ENCODE data around the gene EFNB2.

EFNB2 gene

GRCh38 chr13:106535552-106536243, at the start of gene EFNB2:
Gene EFNB2, minus strand, starts transcription at chr13:106535662. Its CDS starts 698 bp downstream, at chr13:106534964.
- peak; percentile 76 to 81 for DNase-seq

- no peak for DNase-seq
Observed at GRCh38 chr13:106581225-106581624, 45.8 kb upstream of the EFNB2 start.

GRCh38 chr13:106575896-106576295, 40.4 kb upstream of the EFNB2 start:
- DNase-seq: no peak

- DNase-seq: no peak
Observed at GRCh38 chr13:106573868-106574267, 38.4 kb upstream of the EFNB2 start.

GRCh38 chr13:106573284-106573846, 37.9 kb upstream of the EFNB2 start:
- DNase-seq: no peak

- peak; percentile 26 to 45 for DNase-seq
Observed at GRCh38 chr13:106570299-106570852, 34.9 kb upstream of the EFNB2 start.

- no peak for DNase-seq
Observed at GRCh38 chr13:106569233-106570095, 34.0 kb upstream of the EFNB2 start.

- no peak for DNase-seq
Observed at GRCh38 chr13:106568299-106569003, 33.0 kb upstream of the EFNB2 start.

GRCh38 chr13:106567474-106568298, 32.2 kb upstream of the EFNB2 start, which contains the start of gene ARGLU1:
Gene ARGLU1, minus strand, starts transcription at chr13:106568137. Its CDS starts 218 bp downstream, at chr13:106567919.
- peak; percentile 93 to 94 for DNase-seq

GRCh38 chr13:106566641-106567473, 31.4 kb upstream of the EFNB2 start:
- peak; percentile 23 to 25 for DNase-seq

GRCh38 chr13:106565127-106565775, 29.8 kb upstream of the EFNB2 start:
- DNase-seq: no peak

GRCh38 chr13:106562301-106562700, 26.8 kb upstream of the EFNB2 start:
- DNase-seq: no peak

GRCh38 chr13:106561551-106562170, 26.2 kb upstream of the EFNB2 start:
- DNase-seq: peak; percentile 34 to 41

- no peak for DNase-seq
Observed at GRCh38 chr13:106560821-106561220, 25.4 kb upstream of the EFNB2 start.

GRCh38 chr13:106558527-106558926, 23.1 kb upstream of the EFNB2 start:
- DNase-seq: no peak

- no peak for DNase-seq
Observed at GRCh38 chr13:106555631-106556328, 20.3 kb upstream of the EFNB2 start.

- DNase-seq: no peak
Observed at GRCh38 chr13:106551751-106552150, 16.3 kb upstream of the EFNB2 start.

- DNase-seq: no peak
Observed at GRCh38 chr13:106551350-106551749, 15.9 kb upstream of the EFNB2 start.

GRCh38 chr13:106550570-106551135, 15.2 kb upstream of the EFNB2 start:
- DNase-seq: no peak
